ENCODE measurements around the gene ZBTB22.

GRCh38 chr6:33367009-33367714 is 49.6 kb upstream of the ZBTB22 start:
- no peak for TF ChIP-seq POLR2A (IDR thresholded peaks at IDR 0.05)
- TF ChIP-seq, protein P1, sequence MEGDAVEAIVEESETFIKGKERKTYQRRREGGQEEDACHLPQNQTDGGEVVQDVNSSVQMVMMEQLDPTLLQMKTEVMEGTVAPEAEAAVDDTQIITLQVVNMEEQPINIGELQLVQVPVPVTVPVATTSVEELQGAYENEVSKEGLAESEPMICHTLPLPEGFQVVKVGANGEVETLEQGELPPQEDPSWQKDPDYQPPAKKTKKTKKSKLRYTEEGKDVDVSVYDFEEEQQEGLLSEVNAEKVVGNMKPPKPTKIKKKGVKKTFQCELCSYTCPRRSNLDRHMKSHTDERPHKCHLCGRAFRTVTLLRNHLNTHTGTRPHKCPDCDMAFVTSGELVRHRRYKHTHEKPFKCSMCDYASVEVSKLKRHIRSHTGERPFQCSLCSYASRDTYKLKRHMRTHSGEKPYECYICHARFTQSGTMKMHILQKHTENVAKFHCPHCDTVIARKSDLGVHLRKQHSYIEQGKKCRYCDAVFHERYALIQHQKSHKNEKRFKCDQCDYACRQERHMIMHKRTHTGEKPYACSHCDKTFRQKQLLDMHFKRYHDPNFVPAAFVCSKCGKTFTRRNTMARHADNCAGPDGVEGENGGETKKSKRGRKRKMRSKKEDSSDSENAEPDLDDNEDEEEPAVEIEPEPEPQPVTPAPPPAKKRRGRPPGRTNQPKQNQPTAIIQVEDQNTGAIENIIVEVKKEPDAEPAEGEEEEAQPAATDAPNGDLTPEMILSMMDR (IDR thresholded peaks at IDR 0.05): no peak
